Adrenal gland (tissue), 5 donors: ENCODE data around the gene ETV3.

Experiments used
- CTCF ChIP-seq, 6 experiments: fragments of 450-650 bp in 4 of 6; fragments of 200-600 bp in 2 of 6; sonication (generic) in 1 of 6; IDR thresholded peaks; 1 replicate in 5 of 6; 2 replicates in 1 of 6; pipeline versions ENCODE4 v1.5.1 to v1.8.0; 2016 to 2021; ENCODE audit warnings: antibody characterized with exemption in 6 of 6, mild to moderate bottlenecking in 2 of 6, moderate library complexity in 1 of 6
- POLR2A ChIP-seq, 2 donors: fragments of 450-650 bp; IDR thresholded peaks; one replicate each; pipeline ENCODE4 v1.6.1; 2017; ENCODE audit warnings: antibody characterized with exemption in 2 of 2, mild to moderate bottlenecking in 2 of 2, moderate library complexity in 1 of 2
- donor health status: DM: no; HTN: no; CAD: no.

GRCh38 chr1:157181258-157181657 lies 43.1 kb upstream of the ETV3 start:
- TF ChIP-seq CTCF (IDR thresholded peaks at IDR 0.05): no peak
- no peak for TF ChIP-seq POLR2A (IDR thresholded peaks at IDR 0.05)
